Tibial artery (tissue), 4 donors: ENCODE measurements around the gene MOK.
A peak's percentile ranks its signal among the peaks of the same experiment; 100 is the strongest.

Experiments
- DNase-seq, 2 donors: peaks; one replicate each; pipeline ENCODE4 v3.0.0-alpha.2; 2019
- H3K27ac ChIP-seq, 2 donors: fragments of 200-600 bp; sonication (generic) in 1 of 2; 1 replicate in 1 of 2; 2 replicates in 1 of 2; pipeline ENCODE4 v1.5.1; 2018 to 2019; ENCODE audit warnings: mild to moderate bottlenecking in 1 of 2
- H3K27me3 ChIP-seq, 2 donors: fragments of 200-600 bp; sonication (generic) in 1 of 2; one replicate each; pipeline versions ENCODE4 v1.5.1 to v1.6.0; 2016 to 2019
- H3K36me3 ChIP-seq, 3 donors: fragments of 200-600 bp; sonication (generic) in 2 of 3; one replicate each; pipeline ENCODE4 v1.5.1; 2016 to 2019; ENCODE audit warnings: mild to moderate bottlenecking in 2 of 3
- H3K4me1 ChIP-seq, 4 donors: fragments of 200-600 bp; sonication (generic) in 2 of 4; 1 replicate in 3 of 4; 2 replicates in 1 of 4; pipeline ENCODE4 v1.5.1; 2016 to 2019
- H3K4me3 ChIP-seq, 2 donors: fragments of 200-600 bp; sonication (generic) in 1 of 2; 1 replicate in 1 of 2; 2 replicates in 1 of 2; pipeline ENCODE4 v1.5.1; 2018 to 2019; ENCODE audit warnings: mild to moderate bottlenecking in 2 of 2
- H3K9me3 ChIP-seq, 3 donors: fragments of 200-600 bp; sonication (generic) in 1 of 3; one replicate each; pipeline ENCODE4 v1.5.1; 2016 to 2019
- intact Hi-C: fragments of 100-400 bp; cut with DNase I; formaldehyde crosslinking; loops from one replicate; pipeline ENCODE4 v1.15.0; 2023; ENCODE audit warnings: low total_unique reads
- TF ChIP-seq, protein P1 (sequence below), 2 experiments: fragments of 200-600 bp in 1 of 2; fragments of 450-650 bp in 1 of 2; IDR thresholded peaks; one replicate each; pipeline ENCODE4 v1.5.1; 2017 to 2019; ENCODE audit warnings: antibody characterized with exemption in 2 of 2, mild to moderate bottlenecking in 1 of 2, moderate library complexity in 1 of 2

Gene MOK

DNA sequence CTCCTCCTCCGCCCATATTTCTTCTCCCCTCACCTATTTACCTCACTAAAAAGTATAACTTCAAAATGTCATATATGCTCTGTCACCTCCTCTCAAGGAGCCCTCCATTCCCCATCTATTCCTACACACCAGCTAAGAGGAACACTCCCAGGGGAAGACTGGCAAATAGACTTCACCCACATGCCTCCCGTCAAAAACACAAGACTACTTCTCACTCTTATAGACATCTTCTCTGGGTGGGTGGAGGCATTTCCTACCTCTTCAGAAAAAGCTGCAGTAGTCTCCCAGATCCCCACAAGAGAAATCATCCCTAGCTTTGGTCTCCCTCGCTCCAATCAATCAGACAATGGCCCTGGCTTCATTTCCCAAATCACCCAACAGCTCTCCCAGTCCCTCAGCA, 66.2 kb downstream of the MOK start:
- no peaks in the 10 kb centered on the region for H3K9me3 ChIP-seq
- no peaks in the 10 kb centered on the region for H3K36me3 ChIP-seq
- intact Hi-C loops, result loop anchor here (5.0 kb wide), 1 partner anchor 74 kb away; no protein-coding TSS in a partner anchor
- no peak for DNase-seq
- no peak overlapping the region for H3K4me3 ChIP-seq
- TF ChIP-seq, protein P1, sequence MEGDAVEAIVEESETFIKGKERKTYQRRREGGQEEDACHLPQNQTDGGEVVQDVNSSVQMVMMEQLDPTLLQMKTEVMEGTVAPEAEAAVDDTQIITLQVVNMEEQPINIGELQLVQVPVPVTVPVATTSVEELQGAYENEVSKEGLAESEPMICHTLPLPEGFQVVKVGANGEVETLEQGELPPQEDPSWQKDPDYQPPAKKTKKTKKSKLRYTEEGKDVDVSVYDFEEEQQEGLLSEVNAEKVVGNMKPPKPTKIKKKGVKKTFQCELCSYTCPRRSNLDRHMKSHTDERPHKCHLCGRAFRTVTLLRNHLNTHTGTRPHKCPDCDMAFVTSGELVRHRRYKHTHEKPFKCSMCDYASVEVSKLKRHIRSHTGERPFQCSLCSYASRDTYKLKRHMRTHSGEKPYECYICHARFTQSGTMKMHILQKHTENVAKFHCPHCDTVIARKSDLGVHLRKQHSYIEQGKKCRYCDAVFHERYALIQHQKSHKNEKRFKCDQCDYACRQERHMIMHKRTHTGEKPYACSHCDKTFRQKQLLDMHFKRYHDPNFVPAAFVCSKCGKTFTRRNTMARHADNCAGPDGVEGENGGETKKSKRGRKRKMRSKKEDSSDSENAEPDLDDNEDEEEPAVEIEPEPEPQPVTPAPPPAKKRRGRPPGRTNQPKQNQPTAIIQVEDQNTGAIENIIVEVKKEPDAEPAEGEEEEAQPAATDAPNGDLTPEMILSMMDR (IDR thresholded peaks at IDR 0.05), result no peak
- peaks cover 0 to 6% (median 0%) of the 10 kb centered on the region in 4 donors for H3K4me1 ChIP-seq
- no peak overlapping the region for H3K27ac ChIP-seq
- no peaks in the 10 kb centered on the region for H3K27me3 ChIP-seq

DNA sequence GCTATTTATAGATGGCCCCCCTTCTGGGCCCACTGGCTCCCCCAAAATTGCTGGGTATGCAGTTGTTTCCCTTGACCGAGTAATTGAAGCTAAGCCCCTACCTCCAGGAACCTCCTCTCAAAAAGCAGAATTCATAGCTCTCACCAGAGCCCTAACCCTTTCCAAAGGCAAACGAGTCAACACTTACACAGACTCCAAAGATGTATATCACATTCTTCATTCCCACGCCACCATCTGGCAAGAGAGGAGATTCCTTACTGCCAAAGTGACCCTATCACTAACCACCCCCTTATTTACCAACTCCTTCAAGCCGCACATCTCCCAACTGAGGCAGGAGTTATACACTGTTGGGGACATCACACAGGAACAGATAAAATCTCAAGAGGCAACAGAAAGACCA, 66.8 kb downstream of the MOK start:
- Histone ChIP-seq H3K36me3 (peaks cover 0 to 6% (median 0%) of the 10 kb centered on the region in 3 donors), H3K9me3 (no peaks in the 10 kb centered on the region), H3K4me1 (peaks cover 0 to 6% (median 0%) of the 10 kb centered on the region in 4 donors), H3K27ac (no peak overlapping the region), H3K4me3 (no peak overlapping the region), H3K27me3 (no peaks in the 10 kb centered on the region)
- intact Hi-C loops, result loop anchor here (5.0 kb wide), 1 partner anchor 74 kb away; no protein-coding TSS in a partner anchor
- no peak for DNase-seq
- TF ChIP-seq, protein P1 (IDR thresholded peaks at IDR 0.05), result no peak

DNA sequence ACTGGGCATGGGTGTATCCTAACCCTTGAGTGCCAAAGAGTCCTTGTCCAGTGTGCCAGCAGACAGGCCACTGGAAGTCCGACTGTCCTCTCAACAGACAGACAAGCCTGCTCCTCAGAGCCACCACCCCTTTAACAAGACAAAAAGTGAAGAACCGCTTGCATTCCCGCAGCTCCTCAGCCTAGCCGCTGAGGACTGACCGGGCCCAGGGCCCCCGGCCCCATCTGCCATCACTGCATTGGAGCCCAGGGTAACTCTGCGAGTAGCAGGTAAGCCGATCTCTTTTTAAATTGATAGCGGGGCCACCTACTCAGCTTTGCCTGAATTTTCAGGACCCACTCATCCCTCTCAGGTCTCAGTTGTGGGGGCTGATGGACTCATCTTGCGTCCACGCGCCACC, 68.9 kb downstream of the MOK start:
- peaks cover 0 to 6% (median 0%) of the 10 kb centered on the region in 4 donors for H3K4me1 ChIP-seq
- H3K27ac ChIP-seq, result no peak overlapping the region
- no peak for DNase-seq
- peaks cover 0 to 26% (median 0%) of the 10 kb centered on the region in 3 donors for H3K36me3 ChIP-seq
- H3K27me3 ChIP-seq, result no peaks in the 10 kb centered on the region
- TF ChIP-seq, protein P1 (IDR thresholded peaks at IDR 0.05), result no peak
- no peak overlapping the region for H3K4me3 ChIP-seq
- intact Hi-C loops, result loop anchor here (5.0 kb wide), 1 partner anchor 76 kb away; no protein-coding TSS in a partner anchor
- H3K9me3 ChIP-seq, result no peaks in the 10 kb centered on the region

DNA sequence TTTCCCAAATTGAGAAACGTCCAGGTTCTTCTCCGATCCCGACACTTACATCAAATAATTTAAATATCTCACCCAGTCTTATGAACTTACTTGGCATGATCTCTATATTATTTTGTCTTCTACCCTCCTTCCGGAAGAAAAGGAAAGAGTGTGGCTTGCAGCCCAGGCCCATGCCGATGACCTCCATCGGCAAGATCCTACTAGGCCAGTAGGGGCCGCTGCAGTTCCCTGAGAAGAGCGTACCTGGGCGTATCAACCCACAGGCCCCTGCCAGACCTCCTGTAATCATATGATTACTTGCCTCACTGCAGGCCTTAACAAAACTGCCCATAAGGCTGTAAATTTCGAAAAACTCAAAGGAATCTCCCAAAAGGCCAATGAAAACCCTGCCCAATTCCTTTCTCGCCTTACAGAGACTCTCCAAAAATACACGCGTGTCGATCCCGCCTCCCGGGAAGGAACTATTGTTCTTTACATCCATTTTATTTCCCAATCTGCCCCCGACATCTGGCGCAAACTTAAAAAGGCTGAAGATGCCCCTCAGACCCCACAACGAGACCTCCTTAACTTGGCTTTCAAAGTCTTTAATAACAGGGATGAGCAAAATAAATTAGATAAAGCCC, 69.6 kb downstream of the MOK start:
- no peaks in the 10 kb centered on the region for H3K9me3 ChIP-seq
- peaks cover 0 to 33% (median 0%) of the 10 kb centered on the region in 3 donors for H3K36me3 ChIP-seq
- TF ChIP-seq, protein P1 (IDR thresholded peaks at IDR 0.05), result peak; percentile 69 to 78
- no peak overlapping the region for H3K27ac ChIP-seq
- H3K4me1 ChIP-seq, result peaks cover 0 to 6% (median 0%) of the 10 kb centered on the region in 4 donors
- DNase-seq, result peak; percentile 80 to 81
- H3K27me3 ChIP-seq, result no peaks in the 10 kb centered on the region
- H3K4me3 ChIP-seq, result peak overlapping the region in 1 of 2 donors; percentile 9
- intact Hi-C loops, result loop anchor here (5.0 kb wide), 1 partner anchor 77 kb away; no protein-coding TSS in a partner anchor

DNA sequence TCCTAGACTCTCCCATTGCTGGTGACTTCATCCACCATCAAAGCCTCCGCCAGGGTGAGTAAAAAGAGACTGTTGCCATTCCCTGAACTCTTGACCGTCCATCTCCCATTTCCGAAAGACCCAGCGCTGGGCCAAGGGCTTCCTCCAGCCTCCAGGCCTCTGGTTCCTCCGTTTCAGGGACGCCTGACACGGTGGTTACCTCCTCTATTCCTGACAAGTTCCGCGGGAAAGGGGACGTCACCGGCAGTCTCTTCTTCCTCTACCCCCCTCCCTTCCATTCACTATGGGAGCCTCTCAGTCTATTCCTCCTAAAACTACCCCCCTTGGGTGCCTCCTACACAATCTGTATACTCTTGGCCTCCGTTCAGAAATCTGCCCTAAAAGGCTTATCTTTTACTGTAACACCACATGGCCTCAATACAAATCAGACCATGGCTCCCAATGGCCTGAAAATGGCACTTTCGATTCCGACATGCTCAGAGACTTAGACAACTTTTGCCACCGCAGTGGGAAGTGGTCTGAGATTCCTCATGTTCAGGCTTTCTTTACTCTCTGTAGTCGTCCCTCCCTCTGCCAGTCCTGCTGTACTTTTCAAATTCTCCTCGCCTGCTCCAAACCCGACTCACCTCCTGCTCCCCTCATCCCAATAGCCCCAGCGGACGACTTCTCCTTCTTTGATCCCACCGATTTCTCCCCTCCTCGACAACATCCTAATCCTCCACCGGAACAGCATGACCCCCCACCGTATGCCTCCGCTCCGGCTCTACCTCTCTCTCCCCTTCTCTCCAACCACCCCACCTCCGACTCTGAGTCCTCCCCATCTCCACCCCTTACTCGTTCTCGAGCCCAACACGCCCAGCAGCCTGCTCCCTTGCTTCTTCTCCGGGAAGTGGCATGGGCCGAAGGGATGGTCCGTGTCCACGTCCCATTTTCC, 70.4 kb downstream of the MOK start:
- Histone ChIP-seq H3K27me3 (no peaks in the 10 kb centered on the region), H3K36me3 (peaks cover 0 to 41% (median 0%) of the 10 kb centered on the region in 3 donors), H3K4me3 (peak overlapping the region in 1 of 2 donors; percentile 9), H3K27ac (no peak overlapping the region), H3K9me3 (no peaks in the 10 kb centered on the region), H3K4me1 (peaks cover 0 to 6% (median 0%) of the 10 kb centered on the region in 4 donors)
- TF ChIP-seq, protein P1 (IDR thresholded peaks at IDR 0.05), result no peak
- intact Hi-C loops, result loop anchor here (5.0 kb wide), 1 partner anchor 78 kb away; no protein-coding TSS in a partner anchor
- DNase-seq, result no peak
